Activated B cell treated with CpG ODN at 0.5 μM for 24 hours (primary cell): ENCODE results near the gene DNAJC5G. TPM values are rescaled to one million over a fixed set of nuclear protein-coding genes. Genes with fewer than 3 reads are reported as not detected.

Source experiments
- ATAC-seq: fragments of 200-7000 bp; cut with Tn5 transposase; one replicate; pipeline ENCODE4 v1.10.0; 2021; ENCODE audit warnings: low read depth, mild to moderate bottlenecking, moderate library complexity
- CTCF ChIA-PET: fragments of 350-600 bp; sonication (Branson Sonifier 250); formaldehyde crosslinking; loops from one replicate; lab custom pipeline; 2021; ENCODE audit warnings: antibody characterized with exemption; lab: Charles Lee
- POLR2A ChIA-PET: fragments of 350-600 bp; sonication (Branson Sonifier 250); formaldehyde crosslinking; loops from one replicate; lab custom pipeline; 2021; ENCODE audit warnings: antibody characterized with exemption; lab: Charles Lee
- DNase-seq: peaks from one replicate; pipeline ENCODE4 v3.0.0; 2022
- H3K27ac Mint-ChIP-seq: one replicate; pipeline ENCODE4 v1.8.0; 2020; ENCODE audit warnings: mixed read lengths
- H3K27me3 Mint-ChIP-seq: one replicate; pipeline ENCODE4 v1.8.0; 2021; ENCODE audit warnings: mixed read lengths
- H3K36me3 Mint-ChIP-seq: one replicate; pipeline ENCODE4 v1.8.0; 2021; ENCODE audit warnings: low read depth, mixed read lengths
- H3K4me1 Mint-ChIP-seq: one replicate; pipeline ENCODE4 v1.8.0; 2021; ENCODE audit warnings: mixed read lengths
- H3K4me3 Mint-ChIP-seq: one replicate; pipeline ENCODE4 v1.8.0; 2020; ENCODE audit warnings: mild to moderate bottlenecking, mixed read lengths
- H3K9me3 Mint-ChIP-seq: one replicate; pipeline ENCODE4 v1.8.0; 2020; ENCODE audit warnings: mixed read lengths
- CTCF ChIP-seq: fragments of 200-600 bp; IDR thresholded peaks from one replicate; pipeline ENCODE4 v1.8.0; 2022; ENCODE audit warnings: antibody characterized with exemption, mild to moderate bottlenecking
- intact Hi-C: fragments of 100-400 bp; cut with micrococcal nuclease; formaldehyde crosslinking; loops from one replicate; pipeline ENCODE4 v1.15.1; 2024
- total RNA-seq: library from RNA; stranded (reverse); gene quantifications from 2 replicates; pipeline ENCODE4 v1.2.3, GENCODE V29; 2022

DNAJC5G gene
- total RNA-seq, 1 donor from 2014 or later, result not detected

- ATAC-seq (no peak), DNase-seq (no peak)
- Mint-ChIP-seq H3K9me3 (no peaks in the 10 kb centered on the region), H3K27me3 (no peaks in the 10 kb centered on the region), H3K27ac (no peak overlapping the region), H3K36me3 (peaks cover 99% of the 10 kb centered on the region), H3K4me3 (no peak overlapping the region), H3K4me1 (no peaks in the 10 kb centered on the region)
- ChIA-PET CTCF (no interaction called here), POLR2A (interaction anchor here (1.2 kb wide), 1 partner anchor 23 kb away, joined by 4 read pairs; the partner anchor contains the start of gene SLC5A6)
- TF ChIP-seq CTCF, result no peak
- intact Hi-C loops, result no loop called here
Observed at GRCh38 chr2:27236136-27236535, 39.1 kb upstream of the DNAJC5G start.

- ATAC-seq (no peak), DNase-seq (no peak)
- H3K27me3 Mint-ChIP-seq, result no peaks in the 10 kb centered on the region
- intact Hi-C loops, result no loop called here
- H3K27ac Mint-ChIP-seq, result no peak overlapping the region
- peaks cover 99% of the 10 kb centered on the region for H3K36me3 Mint-ChIP-seq
- H3K4me1 Mint-ChIP-seq, result no peaks in the 10 kb centered on the region
- no peaks in the 10 kb centered on the region for H3K9me3 Mint-ChIP-seq
- no peak for TF ChIP-seq CTCF
- CTCF ChIA-PET, result interaction anchor here (0.7 kb wide), 1 partner anchor 66 kb away, joined by 3 read pairs; no protein-coding TSS in a partner anchor
- H3K4me3 Mint-ChIP-seq, result no peak overlapping the region
- POLR2A ChIA-PET, result interaction anchor here (0.7 to 1.2 kb wide), 2 partner anchors 24 to 428 kb away, joined by 4 to 8 read pairs; partner anchors contain the start of gene SLC5A6
Observed at GRCh38 chr2:27236626-27237025, 38.6 kb upstream of the DNAJC5G start.

- ATAC-seq (no peak), DNase-seq (no peak)
- CTCF ChIA-PET, result interaction anchor here (0.7 kb wide), 1 partner anchor 66 kb away, joined by 3 read pairs; no protein-coding TSS in a partner anchor
- Mint-ChIP-seq H3K27me3 (no peaks in the 10 kb centered on the region), H3K36me3 (peaks cover 99% of the 10 kb centered on the region), H3K27ac (no peak overlapping the region), H3K4me3 (no peak overlapping the region), H3K4me1 (no peaks in the 10 kb centered on the region), H3K9me3 (no peaks in the 10 kb centered on the region)
- intact Hi-C loops, result no loop called here
- POLR2A ChIA-PET, result interaction anchor here (0.7 kb wide), 1 partner anchor 427 kb away, joined by 8 read pairs; no protein-coding TSS in a partner anchor
- TF ChIP-seq CTCF, result no peak
Observed at GRCh38 chr2:27237341-27237945, 37.8 kb upstream of the DNAJC5G start.

- intact Hi-C loops, result no loop called here
Observed at GRCh38 chr2:27238976-27239375, 36.3 kb upstream of the DNAJC5G start.

More at GRCh38 chr2:27238976-27239375, 36.3 kb upstream of the DNAJC5G start:
- peaks cover 99% of the 10 kb centered on the region for H3K36me3 Mint-ChIP-seq
- no peaks in the 10 kb centered on the region for H3K4me1 Mint-ChIP-seq
- ChIA-PET POLR2A (no interaction called here), CTCF (no interaction called here)
- no peaks in the 10 kb centered on the region for H3K9me3 Mint-ChIP-seq
- H3K27me3 Mint-ChIP-seq, result no peaks in the 10 kb centered on the region
- no peak for TF ChIP-seq CTCF
- ATAC-seq (no peak), DNase-seq (no peak)
- no peak overlapping the region for H3K27ac Mint-ChIP-seq
- H3K4me3 Mint-ChIP-seq, result no peak overlapping the region
